Measurements from ENCODE around the gene UBE3C.

Gene UBE3C

DNA sequence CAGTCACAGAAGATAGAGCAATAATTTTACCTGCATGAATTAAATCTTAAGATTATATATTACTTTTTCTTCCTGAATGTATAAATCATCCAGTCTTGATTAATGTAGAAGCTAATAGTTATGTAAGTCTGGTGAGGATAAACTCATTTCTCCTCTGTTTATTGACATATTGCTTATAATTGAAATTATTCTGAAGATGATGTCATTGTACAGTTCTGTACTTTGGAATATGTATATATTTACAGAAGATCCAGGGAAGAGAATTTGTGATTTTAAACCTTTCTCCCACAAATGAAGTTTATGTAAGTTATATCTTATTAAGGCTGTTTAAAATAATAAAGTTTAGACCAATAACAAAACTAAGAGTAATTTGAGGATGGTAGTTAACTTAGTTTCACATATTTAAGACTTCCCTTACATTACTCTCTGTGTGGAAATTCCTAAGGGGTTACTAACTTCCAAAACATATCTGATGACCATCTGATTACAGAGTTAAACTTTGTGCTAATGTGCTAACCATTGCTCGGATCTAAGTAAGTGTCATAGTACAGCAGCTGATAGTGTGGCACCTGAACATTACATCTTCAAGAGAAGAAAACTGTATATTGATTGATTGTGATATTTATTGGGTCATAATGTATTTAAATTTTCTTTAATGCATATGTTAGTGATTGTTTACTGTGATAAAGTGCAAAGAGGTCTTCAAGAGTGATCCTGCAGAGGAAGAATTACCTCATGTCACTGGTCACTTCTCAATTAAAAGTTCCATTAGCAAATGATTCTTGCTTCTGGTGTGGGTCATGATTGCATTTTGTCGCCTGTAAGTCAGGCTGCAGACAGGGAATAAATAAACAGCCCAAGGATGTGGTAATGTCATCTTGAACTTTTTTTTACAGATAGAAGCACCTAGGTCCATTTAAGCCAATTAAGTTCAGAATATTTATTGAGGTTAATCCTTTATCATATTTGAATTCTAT lies 96.9 kb downstream of the UBE3C start:
- DNase-seq (ENCODE audit: extremely low spot score) = no peak
- ChIA-PET CTCF (interaction anchor here (0.5 kb wide), 1 partner anchor 123 kb away, joined by 3 read pairs; no protein-coding TSS in a partner anchor), POLR2A (no interaction called here)
- no peak for TF ChIP-seq BHLHE40 (IDR thresholded peaks at IDR 0.05; ENCODE audit: borderline replicate concordance)
- TF ChIP-seq SP1 (IDR thresholded peaks at IDR 0.05) = no peak
- TF ChIP-seq FOXA1 (IDR thresholded peaks at IDR 0.05) = no peak
- peak; percentile 43 for TF ChIP-seq PKNOX1 (IDR thresholded peaks at IDR 0.05)
- no peak for TF ChIP-seq HDGF (IDR thresholded peaks at IDR 0.05; ENCODE audit: borderline replicate concordance)

DNA sequence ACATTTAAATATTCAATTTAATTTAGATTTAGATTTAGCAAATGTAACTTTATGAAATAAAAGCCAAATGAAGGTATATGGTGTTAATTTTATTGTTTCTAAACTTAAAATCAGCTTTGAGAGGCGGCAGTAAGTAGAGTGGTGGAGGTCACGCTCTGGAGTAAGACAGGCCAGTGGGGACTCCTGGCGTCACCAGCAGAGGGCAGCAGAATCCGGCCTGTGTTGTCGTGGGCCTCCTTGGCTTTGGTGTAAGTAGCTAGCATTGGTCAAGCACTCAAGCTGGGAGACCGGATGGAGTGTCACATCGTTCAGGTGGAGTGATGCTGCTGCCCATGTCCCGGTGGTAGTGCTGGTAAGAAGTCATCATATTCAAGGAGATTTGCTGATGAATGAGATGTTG lies 99.4 kb downstream of the UBE3C start:
- ChIA-PET CTCF (interaction anchor here (1.1 kb wide), 1 partner anchor 108 kb away, joined by 3 read pairs; no protein-coding TSS in a partner anchor), POLR2A (no interaction called here)
- peak; percentile 41 for DNase-seq (ENCODE audit: extremely low spot score)
- TF ChIP-seq SP1 (IDR thresholded peaks at IDR 0.05) (no peak), SUZ12 (IDR thresholded peaks at IDR 0.05) (no peak), FOXA1 (IDR thresholded peaks at IDR 0.05) (no peak), NFRKB (IDR thresholded peaks at IDR 0.05) (no peak), TARDBP (IDR thresholded peaks at IDR 0.05) (no peak), PKNOX1 (IDR thresholded peaks at IDR 0.05) (no peak), ARNT (IDR thresholded peaks at IDR 0.05) (no peak), HDGF (IDR thresholded peaks at IDR 0.05; ENCODE audit: borderline replicate concordance) (no peak), LEF1 (IDR thresholded peaks at IDR 0.05; ENCODE audit: borderline replicate concordance) (no peak), ZNF384 (IDR thresholded peaks at IDR 0.05) (no peak), ELF4 (IDR thresholded peaks at IDR 0.05) (no peak), FOXK2 (IDR thresholded peaks at IDR 0.05) (no peak), CTBP1 (IDR thresholded peaks at IDR 0.05; ENCODE audit: borderline replicate concordance) (no peak), FOXM1 (IDR thresholded peaks at IDR 0.05; ENCODE audit: borderline replicate concordance) (no peak), L3MBTL2 (conservative IDR thresholded peaks at IDR 0.05) (no peak), BHLHE40 (IDR thresholded peaks at IDR 0.05; ENCODE audit: borderline replicate concordance) (no peak)

GRCh38 chr7:157239571-157240270 lies 101.0 kb downstream of the UBE3C start:
- no peak for TF ChIP-seq SP1 (IDR thresholded peaks at IDR 0.05)
- TF ChIP-seq FOXK2 (IDR thresholded peaks at IDR 0.05) = no peak
- no peak for TF ChIP-seq NFRKB (IDR thresholded peaks at IDR 0.05)
- no peak for TF ChIP-seq PKNOX1 (IDR thresholded peaks at IDR 0.05)
- DNase-seq (ENCODE audit: extremely low spot score) = no peak
- ChIA-PET POLR2A (no interaction called here), CTCF (interaction anchor here (0.9 to 1.2 kb wide), 2 partner anchors 9 to 11 kb away, joined by 5 read pairs; no protein-coding TSS in a partner anchor)

DNA sequence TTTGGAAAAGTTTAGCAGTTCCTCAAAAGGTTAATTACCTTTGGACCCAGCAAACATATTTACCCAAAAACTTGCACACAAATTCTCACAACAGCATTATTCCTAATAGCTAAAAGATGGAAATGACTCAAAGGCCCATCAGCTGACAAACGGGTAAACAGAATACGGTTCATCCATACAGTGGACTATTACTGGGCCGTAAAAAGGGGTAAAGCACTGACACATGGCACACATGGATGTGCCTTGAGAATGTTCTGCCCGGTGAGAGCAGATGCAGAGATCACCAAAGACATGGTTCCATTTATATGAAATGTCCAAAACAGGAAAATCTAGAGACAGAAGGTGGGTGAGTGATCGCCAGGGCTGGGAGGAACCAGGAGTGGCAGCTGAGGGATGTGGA lies 102.9 kb downstream of the UBE3C start:
- TF ChIP-seq HDGF (IDR thresholded peaks at IDR 0.05; ENCODE audit: borderline replicate concordance) (no peak), L3MBTL2 (conservative IDR thresholded peaks at IDR 0.05) (no peak), FOXA1 (IDR thresholded peaks at IDR 0.05) (no peak), ZNF384 (IDR thresholded peaks at IDR 0.05) (no peak), FOXK2 (IDR thresholded peaks at IDR 0.05) (no peak), SUZ12 (IDR thresholded peaks at IDR 0.05) (no peak), SP1 (IDR thresholded peaks at IDR 0.05) (no peak), FOXM1 (IDR thresholded peaks at IDR 0.05; ENCODE audit: borderline replicate concordance) (no peak), ELF4 (IDR thresholded peaks at IDR 0.05) (no peak), CTBP1 (IDR thresholded peaks at IDR 0.05; ENCODE audit: borderline replicate concordance) (no peak), PKNOX1 (IDR thresholded peaks at IDR 0.05) (no peak), LEF1 (IDR thresholded peaks at IDR 0.05; ENCODE audit: borderline replicate concordance) (no peak), BHLHE40 (IDR thresholded peaks at IDR 0.05; ENCODE audit: borderline replicate concordance) (no peak), NFRKB (IDR thresholded peaks at IDR 0.05) (no peak), TARDBP (IDR thresholded peaks at IDR 0.05) (no peak), ARNT (IDR thresholded peaks at IDR 0.05) (no peak)
- DNase-seq (ENCODE audit: extremely low spot score) = no peak
- ChIA-PET POLR2A (no interaction called here), CTCF (interaction anchor here (0.6 kb wide), 1 partner anchor 355 kb away, joined by 3 read pairs; no protein-coding TSS in a partner anchor)

GRCh38 chr7:157244516-157245294 lies 106.0 kb downstream of the UBE3C start:
- no peak for DNase-seq (ENCODE audit: extremely low spot score)
- POLR2A ChIA-PET = no interaction called here
- TF ChIP-seq FOXA1 (IDR thresholded peaks at IDR 0.05) = no peak
- TF ChIP-seq FOXM1 (IDR thresholded peaks at IDR 0.05; ENCODE audit: borderline replicate concordance) = no peak
- TF ChIP-seq NFRKB (IDR thresholded peaks at IDR 0.05) = no peak
- TF ChIP-seq CTBP1 (IDR thresholded peaks at IDR 0.05; ENCODE audit: borderline replicate concordance) = no peak
- no peak for TF ChIP-seq HDGF (IDR thresholded peaks at IDR 0.05; ENCODE audit: borderline replicate concordance)
- TF ChIP-seq ELF4 (IDR thresholded peaks at IDR 0.05) = no peak
- TF ChIP-seq FOXK2 (IDR thresholded peaks at IDR 0.05) = no peak
- no peak for TF ChIP-seq L3MBTL2 (conservative IDR thresholded peaks at IDR 0.05)
- CTCF ChIA-PET = no interaction called here

Data from HEK293T (cell line).